Measurements from ENCODE around the gene ZSCAN10.

DNA sequence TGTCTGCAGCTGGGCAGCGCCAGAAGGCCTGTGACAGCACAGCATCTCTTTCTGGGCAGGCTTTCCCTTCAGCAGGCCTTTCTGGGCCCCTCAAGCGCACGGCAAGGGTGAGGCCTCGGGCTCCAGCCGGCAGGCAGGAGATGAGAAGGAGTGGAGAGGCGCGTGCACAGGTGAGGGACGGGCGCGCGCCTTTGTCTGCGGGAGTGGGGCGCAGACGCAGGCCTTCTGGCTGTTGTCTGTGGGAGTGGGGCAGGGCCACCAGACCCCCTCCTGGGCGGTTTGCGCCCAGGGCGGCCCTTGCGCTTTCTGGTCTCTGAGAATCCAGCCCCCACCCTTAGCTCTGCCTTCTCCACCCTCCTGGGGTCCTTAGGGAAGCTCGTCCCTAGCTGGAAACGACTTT lies 19.8 kb upstream of the ZSCAN10 start:
- TF ChIP-seq, protein P1, sequence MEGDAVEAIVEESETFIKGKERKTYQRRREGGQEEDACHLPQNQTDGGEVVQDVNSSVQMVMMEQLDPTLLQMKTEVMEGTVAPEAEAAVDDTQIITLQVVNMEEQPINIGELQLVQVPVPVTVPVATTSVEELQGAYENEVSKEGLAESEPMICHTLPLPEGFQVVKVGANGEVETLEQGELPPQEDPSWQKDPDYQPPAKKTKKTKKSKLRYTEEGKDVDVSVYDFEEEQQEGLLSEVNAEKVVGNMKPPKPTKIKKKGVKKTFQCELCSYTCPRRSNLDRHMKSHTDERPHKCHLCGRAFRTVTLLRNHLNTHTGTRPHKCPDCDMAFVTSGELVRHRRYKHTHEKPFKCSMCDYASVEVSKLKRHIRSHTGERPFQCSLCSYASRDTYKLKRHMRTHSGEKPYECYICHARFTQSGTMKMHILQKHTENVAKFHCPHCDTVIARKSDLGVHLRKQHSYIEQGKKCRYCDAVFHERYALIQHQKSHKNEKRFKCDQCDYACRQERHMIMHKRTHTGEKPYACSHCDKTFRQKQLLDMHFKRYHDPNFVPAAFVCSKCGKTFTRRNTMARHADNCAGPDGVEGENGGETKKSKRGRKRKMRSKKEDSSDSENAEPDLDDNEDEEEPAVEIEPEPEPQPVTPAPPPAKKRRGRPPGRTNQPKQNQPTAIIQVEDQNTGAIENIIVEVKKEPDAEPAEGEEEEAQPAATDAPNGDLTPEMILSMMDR (conservative IDR thresholded peaks at IDR 0.05; ENCODE audit: low read depth, low read length): no peak
- TF ChIP-seq EZH2phosphoT487 (IDR thresholded peaks at IDR 0.05; ENCODE audit: borderline replicate concordance, low read length) (no peak), EZH2 (IDR thresholded peaks at IDR 0.05; ENCODE audit: low read length, unreplicated experiment) (no peak)

Data from PC-3 (cell line).